Ectodermal cell (in vitro differentiated cells): ENCODE data around the gene SAT1.

ENCODE experiments used
- H3K27ac ChIP-seq: 2 replicates; pipeline ENCODE4 v1.7.0; 2013; ENCODE audit warnings: mild to moderate bottlenecking, low read depth, low read length; ENCODE audit not compliant: insufficient read depth, poor library complexity, severe bottlenecking
- H3K27me3 ChIP-seq: 2 replicates; pipeline ENCODE4 v1.7.0; 2013; ENCODE audit warnings: mild to moderate bottlenecking, low read length; ENCODE audit not compliant: insufficient read depth, control insufficient read depth, poor library complexity, severe bottlenecking
- H3K36me3 ChIP-seq: one replicate; pipeline ENCODE4 v1.7.0; 2013; ENCODE audit warnings: low read length; ENCODE audit not compliant: control insufficient read depth, insufficient read depth
- H3K4me1 ChIP-seq: one replicate; pipeline ENCODE4 v1.7.0; 2013; ENCODE audit warnings: low read length; ENCODE audit not compliant: control insufficient read depth, insufficient read depth
- H3K4me3 ChIP-seq: 2 replicates; pipeline ENCODE4 v1.7.0; 2013; ENCODE audit warnings: low read depth, low read length, control low read depth; ENCODE audit not compliant: insufficient read depth
- H3K9me3 ChIP-seq: 2 replicates; pipeline ENCODE4 v1.7.0; 2013; ENCODE audit warnings: mild to moderate bottlenecking, low read length, moderate library complexity; ENCODE audit not compliant: control insufficient read depth
- WGBS, 2 experiments: methylation state at CpG; one replicate each; pipeline ENCODE4 v1.1.7; 2013; ENCODE audit warnings: missing lambda C conversion rate in 2 of 2; 5-methylcytosine and 5-hydroxymethylcytosine counted together

Gene SAT1

GRCh38 chrX:23821847-23822246 lies 38.9 kb downstream of the SAT1 start:
- H3K4me1 ChIP-seq: no peaks in the 10 kb centered on the region
- no peaks in the 10 kb centered on the region for H3K27me3 ChIP-seq
- H3K4me3 ChIP-seq: no peak overlapping the region
- H3K9me3 ChIP-seq: no peaks in the 10 kb centered on the region
- H3K36me3 ChIP-seq: no peaks in the 10 kb centered on the region
- H3K27ac ChIP-seq: no peak overlapping the region
- 93 to 94% methylated on average over 2 of the region's 2 CpGs for WGBS, 2 experiments

- Histone ChIP-seq H3K4me1 (no peaks in the 10 kb centered on the region), H3K4me3 (no peak overlapping the region), H3K27ac (no peak overlapping the region), H3K9me3 (no peaks in the 10 kb centered on the region), H3K27me3 (no peaks in the 10 kb centered on the region), H3K36me3 (no peaks in the 10 kb centered on the region)
- WGBS, 2 experiments: 84 to 98% methylated on average over 3 of the region's 3 CpGs
Measured at GRCh38 chrX:23822397-23822796, 39.4 kb downstream of the SAT1 start.

GRCh38 chrX:23822841-23823240 lies 39.9 kb downstream of the SAT1 start:
- H3K36me3 ChIP-seq: no peaks in the 10 kb centered on the region
- 89 to 90% methylated on average over 6 of the region's 6 CpGs for WGBS, 2 experiments
- no peak overlapping the region for H3K27ac ChIP-seq
- H3K4me1 ChIP-seq: no peaks in the 10 kb centered on the region
- H3K4me3 ChIP-seq: no peak overlapping the region
- H3K9me3 ChIP-seq: no peaks in the 10 kb centered on the region
- no peaks in the 10 kb centered on the region for H3K27me3 ChIP-seq

- no peaks in the 10 kb centered on the region for H3K27me3 ChIP-seq
- H3K4me1 ChIP-seq: no peaks in the 10 kb centered on the region
- no peak overlapping the region for H3K27ac ChIP-seq
- no peaks in the 10 kb centered on the region for H3K9me3 ChIP-seq
- no peaks in the 10 kb centered on the region for H3K36me3 ChIP-seq
- no peak overlapping the region for H3K4me3 ChIP-seq
Measured at GRCh38 chrX:23825675-23826074, 42.7 kb downstream of the SAT1 start.

GRCh38 chrX:23826216-23826615 lies 43.2 kb downstream of the SAT1 start:
- no peaks in the 10 kb centered on the region for H3K27me3 ChIP-seq
- no peaks in the 10 kb centered on the region for H3K9me3 ChIP-seq
- no peak overlapping the region for H3K4me3 ChIP-seq
- no peak overlapping the region for H3K27ac ChIP-seq
- H3K36me3 ChIP-seq: no peaks in the 10 kb centered on the region
- H3K4me1 ChIP-seq: no peaks in the 10 kb centered on the region
- WGBS, 2 experiments: 90 to 100% methylated on average over 2 of the region's 3 CpGs

- Histone ChIP-seq H3K27me3 (no peaks in the 10 kb centered on the region), H3K4me1 (no peaks in the 10 kb centered on the region), H3K4me3 (no peak overlapping the region), H3K36me3 (no peaks in the 10 kb centered on the region), H3K27ac (no peak overlapping the region), H3K9me3 (no peaks in the 10 kb centered on the region)
Measured at GRCh38 chrX:23826653-23827052, 43.7 kb downstream of the SAT1 start.

GRCh38 chrX:23828881-23829280 lies 45.9 kb downstream of the SAT1 start:
- Histone ChIP-seq H3K27me3 (no peaks in the 10 kb centered on the region), H3K27ac (no peak overlapping the region), H3K9me3 (no peaks in the 10 kb centered on the region), H3K4me3 (no peak overlapping the region), H3K4me1 (no peaks in the 10 kb centered on the region), H3K36me3 (no peaks in the 10 kb centered on the region)
- 95 to 99% methylated on average over 4 to 5 of the region's 5 CpGs for WGBS, 2 experiments

GRCh38 chrX:23832721-23833120 lies 49.7 kb downstream of the SAT1 start:
- no peak overlapping the region for H3K4me3 ChIP-seq
- no peaks in the 10 kb centered on the region for H3K9me3 ChIP-seq
- no peaks in the 10 kb centered on the region for H3K27me3 ChIP-seq
- H3K36me3 ChIP-seq: no peaks in the 10 kb centered on the region
- H3K27ac ChIP-seq: no peak overlapping the region
- no peaks in the 10 kb centered on the region for H3K4me1 ChIP-seq
- WGBS, 2 experiments: 100% methylated on average over 1 of the region's 1 CpG
